T-helper 2 cell (primary cell): ENCODE measurements around the gene IPO5.
"Not testable (repeated sequence)": the region's sequence is repeated elsewhere in the genome, so short reads cannot be mapped to it uniquely, and the experiment has no call there.

Experiments
- DNase-seq, 5 experiments: peaks; one replicate each; pipeline versions ENCODE4 v3.0.0 to v3.0.0-alpha.2; 2012 to 2022

The IPO5 gene

GRCh38 chr13:97951376-97951775, 2.1 kb upstream of the IPO5 start:
- no peak for DNase-seq

GRCh38 chr13:97952831-97953230, 644 bp upstream of the IPO5 start:
- not testable (repeated sequence) for DNase-seq

- DNase-seq: no peak
Observed at GRCh38 chr13:97961340-97961739, 7.9 kb downstream of the IPO5 start.

GRCh38 chr13:97962887-97963286, 9.4 kb downstream of the IPO5 start:
- no peak for DNase-seq

GRCh38 chr13:97967226-97967625, 13.8 kb downstream of the IPO5 start:
- no peak for DNase-seq

GRCh38 chr13:97967948-97968347, 14.5 kb downstream of the IPO5 start:
- no peak for DNase-seq

- no peak for DNase-seq
Observed at GRCh38 chr13:97971519-97971918, 18.0 kb downstream of the IPO5 start.

- no peak for DNase-seq
Observed at GRCh38 chr13:97974773-97975172, 21.3 kb downstream of the IPO5 start.

GRCh38 chr13:97975280-97975847, 21.9 kb downstream of the IPO5 start:
- no peak for DNase-seq

- peak; percentile 81 to 94 (median 86) for DNase-seq
Observed at GRCh38 chr13:97975848-97976609, 22.6 kb downstream of the IPO5 start.

- peak in 1 of 5 experiments; percentile 8 for DNase-seq
Observed at GRCh38 chr13:97976610-97977521, 23.4 kb downstream of the IPO5 start.

GRCh38 chr13:97977982-97978381, 24.5 kb downstream of the IPO5 start:
- no peak for DNase-seq

- DNase-seq: no peak
Observed at GRCh38 chr13:97978651-97979050, 25.2 kb downstream of the IPO5 start.

- no peak for DNase-seq
Observed at GRCh38 chr13:97979051-97979450, 25.6 kb downstream of the IPO5 start.

GRCh38 chr13:97979556-97979955, 26.1 kb downstream of the IPO5 start:
- no peak for DNase-seq

GRCh38 chr13:97982286-97982685, 28.8 kb downstream of the IPO5 start:
- DNase-seq: no peak

GRCh38 chr13:97986835-97987234, 33.4 kb downstream of the IPO5 start:
- no peak for DNase-seq

GRCh38 chr13:97999653-98000052, 46.2 kb downstream of the IPO5 start:
- DNase-seq: no peak

GRCh38 chr13:98004107-98004506, 50.6 kb downstream of the IPO5 start:
- no peak for DNase-seq

- not testable (repeated sequence) for DNase-seq
Observed at GRCh38 chr13:98004997-98005396, 51.5 kb downstream of the IPO5 start.

GRCh38 chr13:98007001-98007400, 53.5 kb downstream of the IPO5 start:
- DNase-seq: no peak

GRCh38 chr13:98013241-98013640, 59.8 kb downstream of the IPO5 start:
- DNase-seq: no peak

- no peak for DNase-seq
Observed at GRCh38 chr13:98014766-98015165, 61.3 kb downstream of the IPO5 start.

- DNase-seq: no peak
Observed at GRCh38 chr13:98018293-98018692, 64.8 kb downstream of the IPO5 start.
